ENCODE measurements around the gene CLASP2. TPM values are rescaled to one million over a fixed set of nuclear protein-coding genes. Genes with fewer than 3 reads are reported as not detected.

CLASP2 gene
- total RNA-seq, 2 donors from 2014 or later = 37.2 to 41.2 TPM

DNA sequence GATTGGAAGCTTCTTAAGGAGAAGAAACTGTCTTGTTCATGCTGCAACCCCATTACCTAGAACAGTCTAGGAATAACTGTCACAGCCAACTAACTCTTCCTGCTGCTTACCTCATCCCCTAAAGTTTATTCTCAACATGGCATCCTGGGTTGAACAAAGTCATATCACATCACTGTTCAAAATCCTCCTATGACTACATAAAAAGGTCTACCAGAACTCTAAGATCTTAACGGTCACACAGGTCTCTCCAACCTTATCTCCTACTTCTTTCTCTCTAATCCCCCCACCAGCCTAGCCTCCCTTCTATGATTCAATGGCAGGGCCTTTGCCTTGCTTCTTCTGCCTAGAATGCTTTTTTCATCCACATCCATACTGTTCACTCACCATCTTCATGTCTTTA, 69.3 kb downstream of the CLASP2 start:
- intact Hi-C loops (cut with DNase I, micrococcal nuclease) = no loop called here
- DNase-seq (no peak), ATAC-seq (no peak)

- DNase-seq (no peak), ATAC-seq (no peak)
- intact Hi-C loops (cut with DNase I, micrococcal nuclease) = no loop called here
Observed at GRCh38 chr3:33646406-33646805, 71.6 kb downstream of the CLASP2 start.

GRCh38 chr3:33645060-33645647, 72.9 kb downstream of the CLASP2 start:
- no peak for DNase-seq
- intact Hi-C loops (cut with DNase I, micrococcal nuclease) = no loop called here
- peak; percentile 82 for ATAC-seq

DNA sequence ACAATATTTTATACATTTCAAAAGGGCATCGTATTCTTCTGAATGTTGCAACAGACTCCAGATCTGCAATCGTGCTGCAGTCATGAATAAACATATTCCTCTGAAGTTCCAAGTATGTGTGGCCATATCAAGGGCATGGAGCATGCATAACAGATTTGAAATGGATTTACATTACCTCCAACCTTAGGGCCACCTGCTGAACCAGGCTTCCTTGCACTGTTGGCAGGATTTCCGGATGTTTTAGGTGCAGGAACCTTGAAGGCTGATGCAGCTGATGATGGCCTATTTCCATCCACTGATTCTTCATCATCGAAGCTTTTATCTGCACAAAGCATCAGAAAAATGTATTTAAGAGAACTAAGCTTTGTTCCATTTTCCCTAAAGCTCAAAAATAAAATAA, 73.5 kb downstream of the CLASP2 start:
- no peak for DNase-seq
- ATAC-seq = no peak
- intact Hi-C loops (cut with DNase I, micrococcal nuclease) = loop anchor here in 1 of 2 donors (5.0 kb wide), 1 partner anchor 73 kb away; the partner anchor contains the start of gene CLASP2

DNA sequence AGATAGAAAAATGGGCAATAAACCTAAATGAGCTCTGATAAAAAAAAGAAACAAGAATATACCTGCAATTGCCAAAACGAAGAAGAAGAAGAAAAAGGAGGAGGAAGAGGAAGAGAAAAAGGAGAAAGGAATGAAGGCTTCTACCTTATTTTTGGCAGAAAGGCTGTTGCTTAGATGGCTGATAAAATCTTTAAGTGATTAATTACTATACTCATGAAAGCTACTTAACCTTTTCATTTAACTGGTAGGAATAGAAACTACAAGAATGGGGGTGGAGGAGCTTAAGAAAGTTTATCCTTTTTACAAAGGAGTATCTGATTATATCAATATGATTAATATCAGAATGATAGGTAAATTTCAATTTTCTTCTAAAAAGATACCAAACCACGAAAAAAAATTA, 75.2 kb downstream of the CLASP2 start:
- intact Hi-C loops (cut with DNase I, micrococcal nuclease) = loop anchor here in 1 of 2 donors (5.0 kb wide), 1 partner anchor 74 kb away; the partner anchor contains the start of gene CLASP2
- no peak for ATAC-seq
- no peak for DNase-seq

GRCh38 chr3:33639889-33640288, 78.2 kb downstream of the CLASP2 start:
- intact Hi-C loops (cut with DNase I, micrococcal nuclease) = loop anchor here in 1 of 2 donors (5.0 kb wide), 2 partner anchors 77 to 147 kb away; partner anchors contain the start of gene CLASP2
- no peak for DNase-seq
- no peak for ATAC-seq

DNA sequence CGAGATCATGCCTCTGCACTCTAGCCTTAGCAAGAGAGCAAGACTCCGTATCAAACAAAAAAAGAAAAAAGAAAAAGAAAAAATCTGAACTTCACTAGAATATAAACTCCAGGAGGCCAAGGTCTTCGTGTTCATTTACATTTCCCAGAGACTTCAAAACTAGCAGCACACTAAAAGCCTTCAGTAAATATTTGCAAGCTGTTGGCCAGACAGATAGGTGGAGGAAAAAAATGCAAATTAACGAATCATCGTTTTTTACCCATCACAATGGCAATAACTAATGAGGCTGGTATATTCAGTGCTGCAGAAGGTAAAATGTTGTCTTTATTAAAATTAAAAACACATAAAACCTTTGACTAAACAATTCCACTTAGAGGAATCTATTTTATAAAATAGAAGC, 80.6 kb downstream of the CLASP2 start:
- intact Hi-C loops (cut with DNase I, micrococcal nuclease) = loop anchor here in 1 of 2 donors (5.0 kb wide), 1 partner anchor 150 kb away; no protein-coding TSS in a partner anchor
- DNase-seq (no peak), ATAC-seq (no peak)

DNA sequence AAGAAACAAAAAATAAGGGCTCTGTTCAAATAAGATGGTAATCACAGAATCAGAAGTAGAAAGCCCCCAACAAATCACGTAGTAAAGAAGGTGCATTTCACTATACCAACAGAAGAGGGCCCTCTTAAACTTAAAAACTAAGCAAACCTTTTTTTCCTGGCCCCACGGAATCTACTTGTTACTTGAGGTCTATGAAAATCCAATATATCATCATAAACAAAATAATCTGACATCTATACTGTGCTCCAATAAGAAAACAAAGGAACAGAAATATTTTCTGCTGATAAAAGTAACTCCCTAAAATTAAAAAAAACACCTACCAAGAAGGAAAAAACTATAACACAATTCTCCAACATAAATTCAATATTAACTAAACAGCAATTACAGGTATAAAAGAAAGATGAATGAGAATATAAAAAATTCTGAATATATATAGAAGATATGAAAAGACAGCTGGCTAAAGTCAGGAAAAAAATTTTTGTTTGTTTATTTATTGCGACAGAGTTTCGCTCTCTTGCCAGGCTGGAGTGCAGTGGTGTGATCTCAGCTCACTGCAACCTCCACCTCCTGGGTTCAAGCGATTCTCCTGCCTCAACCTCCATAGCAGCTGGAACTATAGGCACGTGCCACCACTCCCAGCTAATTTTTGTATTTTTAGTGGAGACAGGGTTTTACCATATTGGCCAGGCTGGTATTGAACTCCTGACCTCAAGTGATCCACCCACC, 81.8 kb downstream of the CLASP2 start:
- ATAC-seq (peak; percentile 38), DNase-seq (no peak)
- intact Hi-C loops (cut with DNase I, micrococcal nuclease) = loop anchor here in 1 of 2 donors (5.0 kb wide), 1 partner anchor 151 kb away; no protein-coding TSS in a partner anchor

- no peak for DNase-seq
- intact Hi-C loops (cut with DNase I, micrococcal nuclease) = no loop called here
- peak; percentile 35 for ATAC-seq
Observed at GRCh38 chr3:33634262-33634661, 83.8 kb downstream of the CLASP2 start.

- intact Hi-C loops (cut with DNase I, micrococcal nuclease) = no loop called here
- no peak for ATAC-seq
- DNase-seq = no peak
Observed at GRCh38 chr3:33629219-33629618, 88.8 kb downstream of the CLASP2 start.

GRCh38 chr3:33624756-33625155, 93.3 kb downstream of the CLASP2 start:
- intact Hi-C loops (cut with DNase I, micrococcal nuclease) = no loop called here
- DNase-seq = no peak
- ATAC-seq = no peak

GRCh38 chr3:33613041-33613440, 105.0 kb downstream of the CLASP2 start:
- no peak for ATAC-seq
- intact Hi-C loops (cut with DNase I, micrococcal nuclease) = no loop called here

DNA sequence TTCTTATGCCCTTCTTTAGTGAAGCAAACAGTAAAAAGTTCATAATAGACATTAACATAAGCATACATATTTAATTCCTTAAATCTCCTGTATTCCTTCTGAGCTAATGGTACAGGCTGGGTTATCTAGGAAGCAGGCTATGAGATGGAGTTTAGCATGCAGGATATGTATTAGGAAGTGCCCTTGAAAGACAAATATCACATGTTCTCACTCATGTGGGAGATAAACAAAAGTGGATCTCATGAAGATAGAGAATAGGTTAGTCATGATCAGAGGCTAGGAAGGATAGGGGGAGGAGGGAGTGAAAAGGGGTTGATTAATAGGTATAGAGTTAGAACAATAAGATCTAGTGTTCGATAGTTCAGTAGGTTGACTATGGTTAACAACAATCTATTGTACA, 105.4 kb downstream of the CLASP2 start:
- ATAC-seq = no peak
- intact Hi-C loops (cut with DNase I, micrococcal nuclease) = no loop called here
- DNase-seq = no peak

More at GRCh38 chr3:33613041-33613440, 105.0 kb downstream of the CLASP2 start:
- no peak for DNase-seq

DNA sequence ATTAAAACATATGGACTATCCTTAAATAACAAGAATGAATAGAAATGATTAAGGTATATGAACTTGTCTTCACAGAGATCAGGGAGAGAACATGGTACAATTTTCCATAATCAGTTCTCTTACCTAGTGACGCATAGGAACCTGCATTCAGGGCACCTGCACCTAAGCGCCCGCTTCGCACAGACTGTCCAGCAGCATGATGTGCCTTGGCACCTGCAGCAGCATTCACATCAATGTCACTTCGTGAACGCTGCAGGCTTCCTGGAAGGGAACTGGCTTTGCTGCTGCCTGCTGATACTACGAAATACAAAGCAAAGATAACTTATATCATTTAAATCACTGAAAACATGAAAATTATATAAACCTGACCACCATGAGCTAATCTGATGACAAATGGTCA, 115.2 kb downstream of the CLASP2 start:
- DNase-seq = no peak
- intact Hi-C loops (cut with DNase I, micrococcal nuclease) = no loop called here
- no peak for ATAC-seq

- DNase-seq (no peak), ATAC-seq (no peak)
- intact Hi-C loops (cut with DNase I, micrococcal nuclease) = no loop called here
Observed at GRCh38 chr3:33597257-33597689, 120.8 kb downstream of the CLASP2 start.

GRCh38 chr3:33592999-33593398, 125.1 kb downstream of the CLASP2 start:
- no peak for DNase-seq
- intact Hi-C loops (cut with DNase I, micrococcal nuclease) = no loop called here
- no peak for ATAC-seq

GRCh38 chr3:33590541-33590940, 127.5 kb downstream of the CLASP2 start:
- DNase-seq (no peak), ATAC-seq (no peak)
- intact Hi-C loops (cut with DNase I, micrococcal nuclease) = no loop called here

DNA sequence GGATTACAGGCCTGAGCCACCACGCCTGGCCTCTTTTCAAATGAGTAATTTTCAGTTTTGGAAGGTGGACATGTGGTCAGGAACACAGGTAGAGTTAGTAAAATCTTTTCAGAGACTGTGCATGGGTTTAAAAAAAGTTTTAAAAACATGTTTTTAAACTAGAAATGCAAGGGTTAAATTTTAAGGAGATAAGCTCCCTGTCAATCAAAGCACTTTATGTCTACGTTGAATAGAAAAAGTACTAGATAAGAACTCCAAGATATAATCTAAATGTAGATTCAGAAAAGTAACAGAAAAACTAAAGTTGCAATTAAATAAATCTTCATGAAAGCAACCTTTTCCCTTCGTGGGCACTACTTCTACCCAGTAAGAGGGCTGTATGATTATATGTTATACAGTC, 131.7 kb downstream of the CLASP2 start:
- DNase-seq = no peak
- ATAC-seq = no peak
- intact Hi-C loops (cut with DNase I, micrococcal nuclease) = no loop called here

DNA sequence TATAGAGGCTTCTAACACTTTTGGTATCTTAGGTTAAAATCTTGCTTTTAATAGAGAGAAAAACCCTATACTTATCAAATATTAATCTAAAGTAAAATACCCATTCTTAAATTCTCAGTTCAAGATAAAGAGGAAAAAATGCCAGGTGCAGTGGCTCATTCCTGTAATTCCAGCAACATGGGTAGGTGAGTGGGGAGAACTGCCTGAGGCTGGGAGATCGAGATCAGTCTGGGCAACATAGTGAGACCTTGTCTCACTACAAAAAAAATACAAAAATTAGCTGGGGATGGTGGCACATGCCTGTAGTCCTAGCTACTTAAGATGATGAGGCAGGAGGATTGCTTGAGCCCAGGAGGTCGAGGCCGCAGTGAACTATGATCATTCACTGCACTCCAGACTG, 135.8 kb downstream of the CLASP2 start:
- ATAC-seq = no peak
- intact Hi-C loops (cut with DNase I, micrococcal nuclease) = no loop called here
- DNase-seq = no peak

DNA sequence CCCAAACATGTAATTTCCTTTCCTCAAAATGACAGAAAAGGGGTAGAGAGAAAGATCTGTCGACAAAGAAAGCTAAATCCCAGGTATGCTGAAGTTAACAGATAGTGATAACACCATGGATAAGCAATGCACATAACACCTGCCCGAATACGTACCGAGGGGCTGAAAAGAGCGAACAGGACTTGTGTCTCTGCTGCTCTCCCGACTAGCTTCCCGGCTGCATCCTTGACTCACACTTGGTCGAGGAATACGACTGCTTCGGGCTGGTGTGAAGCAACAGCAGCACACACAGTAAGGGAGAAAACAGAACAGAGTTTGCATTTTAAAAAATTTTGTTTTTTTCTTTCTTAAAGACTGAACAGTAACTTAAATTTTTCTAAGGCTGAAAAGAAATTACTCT, 136.4 kb downstream of the CLASP2 start:
- DNase-seq = no peak
- no peak for ATAC-seq
- intact Hi-C loops (cut with DNase I, micrococcal nuclease) = no loop called here
